ENCODE results near the gene RNPS1.

DNA sequence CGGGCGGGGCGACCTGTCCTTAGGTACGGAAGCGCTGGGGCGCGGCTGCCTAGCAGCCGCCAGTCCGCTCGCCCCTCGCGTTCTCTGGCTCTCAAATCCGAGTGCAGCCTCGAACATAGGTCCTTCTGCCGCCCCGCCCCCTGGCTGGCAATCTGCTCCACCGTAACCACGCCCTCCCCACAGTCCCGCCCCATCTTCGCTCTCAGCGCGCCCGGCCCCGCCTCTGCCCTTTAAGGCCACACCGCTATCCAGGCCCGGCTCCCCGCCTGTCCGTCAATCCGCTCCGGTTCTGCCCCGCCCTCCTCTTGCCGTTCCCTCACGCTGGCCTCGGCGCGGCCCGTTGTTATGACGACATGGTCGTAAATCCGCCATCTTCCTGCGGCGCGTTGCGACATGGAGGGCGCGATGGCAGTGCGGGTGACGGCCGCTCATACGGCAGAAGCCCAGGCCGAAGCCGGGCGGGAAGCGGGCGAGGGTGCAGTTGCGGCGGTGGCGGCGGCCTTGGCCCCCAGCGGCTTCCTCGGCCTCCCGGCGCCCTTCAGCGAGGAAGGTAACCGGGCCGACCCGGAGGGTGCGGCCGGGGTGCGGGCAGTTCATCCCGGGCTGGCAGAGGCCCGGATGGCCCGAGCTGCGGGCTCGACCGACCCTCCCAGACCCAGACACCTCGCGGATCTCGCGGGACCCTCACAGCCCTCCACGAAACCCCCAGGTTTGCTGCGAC, 44.5 kb downstream of the RNPS1 start, which contains the start of gene E4F1:
- TF ChIP-seq, protein P1, sequence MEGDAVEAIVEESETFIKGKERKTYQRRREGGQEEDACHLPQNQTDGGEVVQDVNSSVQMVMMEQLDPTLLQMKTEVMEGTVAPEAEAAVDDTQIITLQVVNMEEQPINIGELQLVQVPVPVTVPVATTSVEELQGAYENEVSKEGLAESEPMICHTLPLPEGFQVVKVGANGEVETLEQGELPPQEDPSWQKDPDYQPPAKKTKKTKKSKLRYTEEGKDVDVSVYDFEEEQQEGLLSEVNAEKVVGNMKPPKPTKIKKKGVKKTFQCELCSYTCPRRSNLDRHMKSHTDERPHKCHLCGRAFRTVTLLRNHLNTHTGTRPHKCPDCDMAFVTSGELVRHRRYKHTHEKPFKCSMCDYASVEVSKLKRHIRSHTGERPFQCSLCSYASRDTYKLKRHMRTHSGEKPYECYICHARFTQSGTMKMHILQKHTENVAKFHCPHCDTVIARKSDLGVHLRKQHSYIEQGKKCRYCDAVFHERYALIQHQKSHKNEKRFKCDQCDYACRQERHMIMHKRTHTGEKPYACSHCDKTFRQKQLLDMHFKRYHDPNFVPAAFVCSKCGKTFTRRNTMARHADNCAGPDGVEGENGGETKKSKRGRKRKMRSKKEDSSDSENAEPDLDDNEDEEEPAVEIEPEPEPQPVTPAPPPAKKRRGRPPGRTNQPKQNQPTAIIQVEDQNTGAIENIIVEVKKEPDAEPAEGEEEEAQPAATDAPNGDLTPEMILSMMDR (IDR thresholded peaks at IDR 0.05), result peak in 4 of 6 experiments; percentile 9 to 60 (median 34)
- peak in 3 of 4 donors; percentile 82 to 93 (median 93) for TF ChIP-seq POLR2A (IDR thresholded peaks at IDR 0.05)
